HG03457 (cell line): Measurements from ENCODE around the gene SLC35F3.
"Not testable (repeated sequence)": the region's sequence is repeated elsewhere in the genome, so short reads cannot be mapped to it uniquely, and the experiment has no call there.

Experiments used
- ATAC-seq: cut with Tn5 transposase; IDR thresholded peaks from one replicate; pipeline ENCODE4 v1.9.1; 2021; ENCODE audit warnings: moderate number of reproducible peaks; ENCODE audit not compliant: unreplicated experiment

Gene SLC35F3

DNA sequence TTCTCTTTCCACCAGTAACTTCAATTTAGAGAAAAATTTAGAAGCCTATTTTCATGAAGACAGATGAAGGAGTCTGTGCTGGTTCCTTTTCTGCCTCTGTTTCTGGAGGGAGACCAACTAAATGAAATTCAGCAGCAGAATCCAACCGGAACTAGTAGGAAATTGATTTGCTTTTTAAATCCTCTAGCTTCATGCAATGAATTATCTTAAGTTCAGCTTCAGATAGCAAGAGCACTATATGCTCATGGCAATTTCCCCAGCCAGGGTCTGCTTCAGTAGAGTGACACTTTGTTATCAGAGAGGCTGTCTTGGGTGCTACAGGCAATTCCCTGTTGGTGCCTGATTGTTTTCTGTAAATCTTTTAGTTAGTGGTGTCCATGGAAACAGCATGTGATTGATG, 189.7 kb downstream of the SLC35F3 start:
- no peak for ATAC-seq

DNA sequence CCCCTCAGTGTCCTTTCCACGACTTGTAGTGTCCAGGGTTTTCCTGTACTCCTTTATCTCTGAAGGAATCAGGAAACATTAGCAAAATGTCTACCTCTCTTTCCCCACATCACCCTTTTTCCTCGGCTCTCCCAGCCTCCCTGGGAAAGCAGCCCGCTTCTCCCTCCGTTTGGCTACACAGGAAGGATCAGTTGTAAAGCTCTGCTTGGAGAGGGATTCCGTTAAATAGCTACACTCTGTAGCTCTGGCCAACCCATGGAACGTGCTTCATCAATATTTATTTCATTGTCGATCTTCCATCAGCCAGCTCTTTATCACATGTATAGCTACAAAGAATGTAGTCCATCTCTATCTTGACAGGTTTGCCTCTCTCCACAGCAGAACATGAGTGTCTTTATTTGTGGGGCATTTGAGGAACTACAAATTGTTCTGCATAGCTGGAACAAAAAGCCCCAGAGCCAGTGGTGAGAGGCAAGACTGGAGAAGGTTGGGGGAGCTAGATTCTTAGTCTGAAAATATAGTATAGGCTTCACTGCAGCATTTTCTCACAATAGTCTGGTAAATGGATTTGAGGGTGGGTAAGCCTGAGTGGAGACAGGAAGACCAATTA, 191.8 kb downstream of the SLC35F3 start:
- ATAC-seq = no peak

DNA sequence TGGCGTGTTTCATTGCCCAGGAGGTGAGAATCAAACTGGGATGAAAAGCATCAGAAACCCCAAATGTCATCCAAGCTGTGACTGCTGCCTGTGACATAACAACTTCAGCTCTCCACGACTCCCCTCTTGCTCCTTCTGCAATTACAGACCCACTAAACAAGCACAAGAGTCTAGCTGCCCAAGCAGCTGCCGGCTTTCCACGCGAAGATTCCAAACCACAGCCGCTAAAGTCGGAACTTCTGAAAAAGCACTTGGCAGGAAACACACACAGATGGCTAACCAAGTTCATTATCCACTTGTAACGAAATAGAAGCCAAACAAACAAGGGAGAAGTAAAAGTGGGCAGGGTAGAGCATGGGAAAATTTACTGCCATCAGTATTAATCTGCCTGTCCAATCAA, 198.1 kb downstream of the SLC35F3 start:
- no peak for ATAC-seq

DNA sequence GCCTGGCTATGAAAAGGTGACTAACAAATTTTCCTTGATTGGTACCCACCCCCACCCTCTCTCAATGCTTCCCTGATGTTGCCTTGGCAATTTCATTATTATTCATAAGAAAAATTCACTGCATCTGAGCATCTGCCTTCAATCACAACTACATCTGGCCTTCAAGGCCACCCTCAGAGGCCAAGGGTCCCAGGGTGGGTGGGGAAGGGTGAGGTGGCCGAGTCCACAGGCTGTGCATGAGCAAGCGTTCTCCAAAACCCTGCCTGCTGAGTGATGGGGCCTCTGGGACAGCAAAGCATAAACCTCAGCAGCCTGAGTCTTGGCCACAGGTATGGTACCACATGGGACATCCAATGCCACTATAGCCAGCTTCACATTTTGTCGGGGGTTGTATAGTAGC, 198.7 kb downstream of the SLC35F3 start:
- ATAC-seq = no peak

DNA sequence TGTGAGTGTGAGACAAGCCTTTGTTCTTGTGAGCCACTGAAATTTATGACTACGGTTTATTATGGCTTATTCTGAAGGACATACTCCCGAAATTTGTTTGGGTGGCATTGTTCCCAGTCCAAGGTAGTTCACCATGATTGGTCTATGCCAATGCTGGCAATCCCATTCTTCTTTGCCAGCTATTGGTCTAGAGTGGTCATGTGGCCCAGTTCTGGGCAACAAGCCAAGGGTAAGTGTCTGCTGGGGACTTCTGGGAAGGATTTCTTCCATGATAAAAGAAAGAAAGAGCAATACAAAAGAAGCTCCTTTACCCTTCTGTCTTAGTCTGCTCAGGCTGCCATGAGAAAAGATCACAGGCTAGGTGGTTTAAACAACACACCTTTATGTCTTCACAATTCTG, 201.6 kb downstream of the SLC35F3 start:
- ATAC-seq = no peak

DNA sequence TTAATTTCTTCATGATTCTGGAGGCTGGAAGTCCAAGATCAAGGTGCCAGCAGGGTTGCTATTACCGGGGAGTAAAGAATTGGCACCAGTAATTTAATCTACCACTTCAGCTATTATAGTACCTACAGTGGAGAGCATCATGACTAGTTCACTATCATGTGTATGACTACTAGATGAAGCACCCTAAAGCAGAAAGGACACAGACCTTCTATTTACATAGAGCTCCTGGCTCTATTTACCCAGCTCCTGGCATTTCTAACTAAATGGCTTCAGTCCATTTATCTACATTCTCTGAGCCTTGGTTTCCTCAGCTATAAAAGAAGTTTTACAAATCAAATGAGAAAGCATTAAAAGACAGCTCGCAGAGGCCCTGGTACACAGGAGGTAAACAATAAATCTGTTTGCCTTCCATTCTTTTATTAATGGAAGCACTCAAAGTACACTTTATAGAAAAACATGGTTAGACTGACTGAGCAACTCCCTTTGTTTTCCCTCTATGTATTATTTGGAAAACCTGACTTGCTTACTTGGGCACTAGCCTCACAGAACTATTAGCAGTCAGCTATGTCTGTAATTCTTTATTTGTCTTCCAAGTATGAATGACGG, 203.0 kb downstream of the SLC35F3 start:
- no peak for ATAC-seq

DNA sequence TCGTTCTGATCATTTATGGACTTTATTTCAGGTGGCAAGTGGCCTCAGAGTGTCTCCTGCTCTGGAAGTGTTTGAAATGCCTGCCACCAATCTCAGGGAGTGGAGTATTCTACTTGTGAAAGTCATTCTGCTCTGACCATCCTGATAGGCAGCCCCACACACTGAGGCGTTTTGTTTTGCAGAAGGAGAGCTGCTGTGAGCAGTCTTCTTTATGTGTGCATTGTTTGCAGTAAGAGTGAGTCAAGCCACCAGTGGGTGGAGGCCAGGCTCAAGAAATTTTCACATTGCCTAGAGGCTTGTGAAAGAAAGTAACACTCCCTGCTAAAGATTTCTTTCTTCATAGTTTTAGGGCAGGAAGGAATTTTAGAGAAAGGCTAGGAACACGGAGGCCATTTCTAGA, 204.4 kb downstream of the SLC35F3 start:
- no peak for ATAC-seq

DNA sequence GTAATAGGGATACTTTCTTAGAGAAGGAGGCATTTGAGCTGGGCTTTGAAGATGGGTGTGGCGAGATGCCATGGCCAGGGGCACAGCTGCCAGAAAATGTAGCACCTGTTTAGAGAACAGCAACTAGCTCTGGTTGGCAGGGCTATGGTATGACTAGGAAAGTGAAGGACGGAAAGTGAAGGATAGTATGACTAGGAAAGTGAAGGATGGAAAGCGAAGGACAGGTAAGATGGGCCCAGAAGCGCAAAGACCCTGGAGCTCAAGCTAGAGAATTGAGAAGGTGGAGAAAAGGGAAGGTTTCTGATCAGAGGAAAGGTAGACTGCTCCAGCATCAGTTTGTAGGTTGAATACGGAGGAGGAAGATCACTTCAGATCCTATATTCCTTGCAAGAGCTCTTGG, 205.4 kb downstream of the SLC35F3 start:
- ATAC-seq = no peak

DNA sequence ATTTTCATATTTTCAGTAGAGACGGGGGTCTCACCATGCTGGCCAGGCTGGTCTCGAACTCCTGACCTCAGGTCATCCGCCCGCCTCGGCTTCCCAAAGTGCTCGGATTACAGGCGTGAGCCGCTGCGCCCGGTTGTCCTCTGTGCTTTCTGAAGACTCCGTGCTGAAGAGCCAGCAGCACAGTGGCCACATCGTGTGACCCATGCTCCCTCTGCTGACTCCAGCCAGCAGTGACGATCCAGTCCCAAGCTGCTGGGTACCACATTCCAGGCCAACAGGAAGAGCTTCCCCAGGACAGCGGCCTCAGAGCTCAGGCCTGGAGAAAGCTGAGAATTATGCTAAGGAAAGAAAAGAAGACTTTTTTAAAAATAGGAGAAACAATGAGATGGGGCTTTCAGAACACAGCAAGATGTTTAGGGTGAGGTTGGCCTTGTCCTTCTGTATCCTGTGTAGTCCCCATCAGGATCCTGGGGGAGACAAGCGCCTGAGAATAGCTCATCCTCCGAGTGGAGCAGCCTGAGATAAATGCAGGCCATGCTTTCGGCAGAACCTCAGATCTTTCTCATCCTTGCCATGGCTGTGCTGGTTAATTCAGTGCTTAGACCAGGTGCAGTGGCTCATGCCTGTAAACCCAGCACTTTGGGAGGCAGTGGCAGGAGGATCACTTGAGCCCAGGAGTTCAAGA, 207.1 kb downstream of the SLC35F3 start:
- no peak for ATAC-seq

DNA sequence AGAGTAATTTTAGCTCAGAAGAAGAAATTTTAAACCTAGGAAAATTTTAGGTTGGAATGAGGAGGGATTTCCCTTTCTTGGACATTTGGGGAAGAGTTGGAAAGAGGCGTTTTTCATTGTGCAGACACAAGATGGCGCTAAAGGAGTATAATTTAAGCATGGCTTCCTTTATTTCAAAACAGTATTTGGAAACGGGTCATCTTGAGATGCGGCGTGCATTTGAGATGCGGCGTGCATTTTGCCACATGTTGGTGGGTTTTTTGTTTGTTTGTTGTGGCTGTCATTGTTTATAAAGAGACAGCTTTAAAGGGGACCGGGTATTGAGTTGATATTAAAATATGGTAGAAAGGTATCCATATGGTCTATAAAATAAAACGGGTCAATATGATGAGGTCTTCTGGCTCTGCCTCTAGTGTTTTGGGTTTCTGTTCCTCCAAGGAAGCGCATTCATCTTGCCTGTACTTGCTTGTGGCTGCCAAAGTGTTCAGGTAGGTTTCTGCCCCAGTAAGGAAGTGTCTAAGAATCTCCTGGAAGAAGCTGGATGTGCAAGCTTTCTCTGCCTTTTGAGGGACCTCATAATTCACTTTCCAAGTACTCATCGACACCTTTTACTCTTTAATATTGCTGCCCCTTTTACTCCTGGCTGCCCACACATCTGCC, 210.3 kb downstream of the SLC35F3 start:
- ATAC-seq = no peak

DNA sequence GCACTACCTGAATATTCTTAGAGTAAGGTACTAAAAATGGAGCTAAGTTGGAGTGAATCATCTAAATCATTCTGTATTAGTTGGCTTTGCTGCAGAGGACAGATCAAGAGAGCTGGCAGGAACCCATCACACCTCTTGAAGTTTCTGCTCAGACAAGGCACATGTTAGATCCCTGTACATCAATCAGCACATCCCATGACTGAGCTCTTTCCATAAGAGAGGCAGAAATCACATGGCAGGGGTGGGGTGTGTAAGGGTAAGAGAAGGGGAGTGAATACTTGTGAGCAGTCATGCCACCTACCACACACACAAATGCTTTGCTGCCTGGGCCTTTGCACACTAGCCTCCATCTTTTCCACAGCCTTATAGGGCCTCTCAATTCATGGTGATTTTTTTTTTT, 214.4 kb downstream of the SLC35F3 start:
- ATAC-seq = no peak

DNA sequence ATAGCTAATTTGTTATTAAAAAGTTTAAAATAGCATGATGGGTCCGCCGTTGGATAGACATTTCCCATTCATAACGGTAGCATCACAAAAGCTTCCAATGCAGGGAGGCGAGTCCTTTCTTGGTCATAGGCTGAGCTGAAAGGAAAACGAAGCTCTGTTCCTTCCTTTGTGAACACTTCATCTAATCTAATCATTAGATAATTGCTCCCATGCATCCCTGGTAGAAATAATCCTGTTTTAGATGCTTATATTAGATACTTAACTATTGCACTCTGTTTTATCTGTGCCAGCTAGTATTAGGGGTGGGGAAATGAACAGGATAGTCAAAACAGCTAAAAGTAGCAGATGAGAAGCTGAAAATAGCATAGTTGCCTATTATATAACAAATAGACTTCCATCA, 215.0 kb downstream of the SLC35F3 start:
- no peak for ATAC-seq

DNA sequence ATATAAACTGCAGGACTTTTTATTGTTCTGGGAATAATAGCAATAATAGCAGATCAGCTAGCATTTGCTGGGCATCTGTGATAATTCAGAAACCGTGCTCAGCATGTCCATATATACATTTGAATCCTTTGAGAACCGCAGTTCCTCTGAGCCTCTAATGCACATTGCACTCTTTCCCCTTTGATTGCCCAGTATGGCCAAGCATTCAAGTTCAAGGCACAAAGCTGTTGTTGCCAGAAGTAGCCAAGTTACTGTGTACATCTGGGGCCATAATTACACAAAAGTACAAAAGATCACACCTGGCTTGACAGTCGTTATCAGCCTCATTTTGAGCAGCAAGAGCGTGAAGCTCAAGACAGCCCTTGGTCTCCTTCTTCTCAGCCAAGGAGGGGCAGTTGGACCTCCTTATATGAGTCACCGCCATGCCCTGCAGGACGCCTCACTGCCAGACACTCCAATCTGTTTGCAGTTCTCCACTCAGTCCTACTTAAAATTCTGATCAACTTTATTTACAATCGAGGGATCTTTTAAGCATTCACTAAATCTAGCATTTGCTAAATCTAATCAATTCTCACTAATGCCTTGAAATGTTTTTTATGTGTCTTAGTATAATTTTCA, 216.0 kb downstream of the SLC35F3 start:
- no peak for ATAC-seq

DNA sequence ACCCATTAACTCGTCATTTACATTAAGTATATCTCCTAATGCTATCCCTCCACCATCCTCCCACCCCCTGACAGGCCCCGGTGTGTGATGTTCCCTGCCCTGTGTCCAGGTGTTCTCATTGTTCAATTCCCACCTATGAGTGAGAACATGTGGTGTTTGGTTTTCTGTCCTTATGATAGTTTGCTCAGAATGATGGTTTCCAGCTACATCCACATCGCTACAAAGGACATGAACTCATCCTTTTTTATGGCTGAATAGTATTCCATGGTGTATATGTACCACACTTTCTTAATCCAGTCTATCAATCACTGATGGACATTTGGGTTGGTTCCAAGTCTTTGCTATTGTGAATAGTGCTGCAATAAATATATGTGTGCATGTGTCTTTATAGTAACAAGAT, 217.2 kb downstream of the SLC35F3 start:
- ATAC-seq = not testable (repeated sequence)

DNA sequence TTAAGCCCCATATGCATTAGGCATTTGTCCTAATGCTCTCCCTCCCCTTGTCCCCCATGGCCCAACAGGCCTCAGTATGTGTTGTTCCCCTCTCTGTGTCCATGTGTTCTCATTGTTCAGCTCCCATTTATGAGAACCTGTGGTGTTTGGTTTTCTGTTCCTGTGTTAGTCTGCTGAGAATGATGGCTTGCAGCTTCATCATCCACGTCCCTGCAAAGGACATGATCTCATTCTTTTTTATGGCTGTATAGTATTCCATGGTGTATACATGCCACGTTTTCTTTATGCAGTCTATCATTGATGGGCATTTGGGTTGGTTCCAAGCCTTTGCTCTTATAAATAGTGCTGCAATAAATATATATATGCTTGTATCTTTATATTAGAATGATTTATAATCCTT, 218.1 kb downstream of the SLC35F3 start:
- not testable (repeated sequence) for ATAC-seq

DNA sequence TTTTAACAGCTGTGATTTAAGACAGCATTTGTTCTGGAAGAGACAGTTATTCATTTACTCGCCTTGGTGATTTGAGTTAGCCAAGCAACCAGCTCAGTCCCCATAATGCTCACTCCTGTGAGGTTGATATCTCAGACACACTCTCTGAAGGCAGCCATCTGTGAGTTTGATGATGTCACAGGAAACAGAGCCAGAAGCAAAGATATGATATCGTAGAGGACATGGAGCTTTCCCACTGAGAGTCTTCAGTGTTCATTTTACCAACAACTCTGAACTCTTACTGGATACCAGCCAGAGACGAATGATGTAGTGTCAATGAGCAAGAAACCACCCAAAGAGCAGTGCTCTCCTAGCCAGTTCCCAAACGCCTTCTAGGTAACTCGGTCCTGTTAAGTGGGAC, 219.4 kb downstream of the SLC35F3 start:
- ATAC-seq = no peak

DNA sequence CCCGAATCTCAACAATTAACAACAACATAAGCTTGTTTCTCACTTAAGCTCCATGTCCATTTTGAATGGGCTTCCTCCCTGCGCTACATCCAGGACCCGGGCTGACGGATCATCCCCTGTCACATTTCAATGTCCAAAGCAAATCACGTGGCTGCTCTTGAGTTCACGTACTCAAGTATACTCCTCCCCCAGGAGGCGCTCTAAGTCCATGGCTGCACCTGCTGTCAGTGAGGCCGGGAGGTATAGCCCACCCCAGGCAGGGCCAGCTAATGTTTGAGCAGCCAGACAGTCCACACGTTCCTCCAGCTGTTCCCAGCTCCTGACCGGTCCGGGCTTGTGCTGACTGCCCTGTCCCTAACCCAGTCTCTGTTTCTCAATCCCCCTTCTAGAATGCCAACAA, 220.8 kb downstream of the SLC35F3 start:
- no peak for ATAC-seq

DNA sequence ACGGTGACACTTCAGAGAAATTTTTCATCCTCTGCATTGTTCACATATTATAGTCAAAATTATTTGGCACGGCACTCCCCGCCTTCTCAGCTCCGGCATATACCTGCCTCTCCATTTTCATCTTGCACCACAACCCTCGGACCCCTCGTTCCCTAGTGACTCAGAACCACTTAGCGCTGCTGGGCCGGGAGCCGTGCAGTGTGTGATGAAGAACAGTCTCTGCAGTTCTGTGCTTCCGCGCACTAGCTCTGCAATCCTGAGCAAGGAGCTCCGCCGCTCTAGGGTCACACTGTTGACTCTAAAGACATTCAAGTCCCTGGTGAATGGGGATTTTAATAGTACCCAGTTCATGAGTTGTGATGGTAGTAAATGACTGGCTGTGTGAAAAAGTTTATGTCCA, 221.2 kb downstream of the SLC35F3 start:
- ATAC-seq = no peak

DNA sequence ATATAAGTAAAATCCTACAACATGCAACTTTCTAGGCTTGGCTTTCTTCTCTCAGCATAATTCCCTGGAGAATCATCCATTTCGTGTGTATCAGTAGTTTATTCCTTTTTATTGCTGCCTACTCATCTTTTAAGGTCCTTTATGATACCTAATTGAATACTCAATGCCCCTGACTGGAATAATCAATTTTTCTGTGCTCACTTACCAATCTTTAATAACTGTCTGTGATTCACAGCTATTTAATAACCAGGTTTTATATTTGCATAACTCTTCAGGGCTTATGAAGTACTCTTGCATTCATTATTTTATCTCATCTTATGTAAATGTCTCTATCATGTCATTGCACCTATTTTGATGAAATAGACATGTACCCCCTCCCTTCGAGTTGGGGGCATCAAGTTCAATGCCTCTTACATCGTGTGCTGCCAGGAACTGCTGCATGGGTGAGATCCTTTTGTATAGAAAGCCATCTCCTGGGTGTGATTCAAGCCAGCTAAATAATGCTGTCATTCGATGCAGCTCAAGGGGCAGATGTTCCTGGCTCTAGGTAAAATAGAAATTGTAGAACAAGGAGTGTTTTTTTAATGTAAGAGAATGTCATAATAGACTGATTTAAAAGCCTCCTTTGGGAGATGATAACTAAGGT, 222.7 kb downstream of the SLC35F3 start:
- no peak for ATAC-seq

DNA sequence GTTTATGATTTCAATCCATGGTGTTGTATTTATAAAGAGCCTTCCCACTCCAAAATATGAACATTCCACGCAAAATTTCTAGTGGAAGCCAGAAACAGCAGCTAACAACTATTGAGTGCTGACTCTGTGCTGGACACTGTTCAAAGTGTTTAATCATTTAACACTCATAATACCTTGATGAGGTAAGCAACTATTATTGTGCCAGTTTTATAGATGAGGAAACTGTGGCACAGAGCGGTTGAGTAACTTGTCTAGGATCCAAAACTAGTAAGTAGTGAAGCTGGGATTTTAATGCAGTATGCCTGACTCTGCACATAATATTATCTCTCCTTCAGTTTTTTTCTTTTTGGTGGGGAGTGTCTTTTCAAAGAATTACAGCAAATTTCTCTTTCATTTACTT, 228.3 kb downstream of the SLC35F3 start:
- ATAC-seq = no peak

DNA sequence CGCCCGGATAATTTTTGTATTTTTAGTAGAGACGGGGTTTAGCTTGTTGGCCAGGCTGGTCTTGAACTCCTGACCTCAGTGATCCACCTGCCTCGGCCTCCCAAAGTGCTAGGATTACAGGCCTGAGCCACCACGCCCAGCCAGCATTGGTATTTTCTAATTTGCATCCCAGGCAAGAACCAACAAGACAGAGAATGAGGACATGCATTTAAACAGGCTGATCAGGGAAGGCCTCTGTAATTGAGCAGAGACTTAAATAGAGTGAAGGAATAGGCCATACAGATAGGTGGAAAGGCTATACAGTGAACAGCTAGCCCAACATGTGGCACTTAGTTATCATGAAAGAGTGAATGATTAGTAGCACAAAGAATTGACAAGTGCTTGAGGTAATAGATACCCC, 230.4 kb downstream of the SLC35F3 start:
- ATAC-seq = no peak
